Astrocyte (in vitro differentiated cells and primary cell): ENCODE results near the gene ARHGAP12.

ENCODE experiments used
- EZH2 ChIP-seq: IDR thresholded peaks from 2 replicates; pipeline ENCODE4 v1.6.1; 2012; ENCODE audit warnings: mild to moderate bottlenecking, low read length, inconsistent platforms; ENCODE audit not compliant: insufficient read depth
- TF ChIP-seq, protein P1 (sequence below): IDR thresholded peaks from 2 replicates; pipeline ENCODE4 v1.5.1; 2011; ENCODE audit warnings: low read depth, mild to moderate bottlenecking, inconsistent platforms, low read length, moderate library complexity; ENCODE audit not compliant: insufficient read depth

DNA sequence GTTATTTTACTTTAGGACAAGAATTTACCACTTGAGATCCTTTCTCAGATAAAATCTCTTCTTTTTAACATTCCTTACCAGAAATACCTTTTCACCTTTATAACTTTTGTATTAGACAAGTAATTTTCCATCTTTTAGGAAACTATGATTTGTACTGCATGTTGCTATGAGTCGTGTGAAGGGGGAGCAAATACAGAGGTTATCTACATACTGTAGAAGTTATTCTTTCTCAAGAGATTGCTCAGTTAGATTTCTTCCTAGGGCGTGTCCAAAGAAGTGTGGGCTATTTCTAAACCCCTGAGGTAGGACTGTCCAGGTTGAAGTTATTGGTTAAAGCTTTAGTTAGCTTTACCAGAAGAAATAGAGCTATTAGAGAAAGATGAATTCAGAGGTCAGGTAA is 30.2 kb upstream of the ARHGAP12 start:
- TF ChIP-seq, protein P1, sequence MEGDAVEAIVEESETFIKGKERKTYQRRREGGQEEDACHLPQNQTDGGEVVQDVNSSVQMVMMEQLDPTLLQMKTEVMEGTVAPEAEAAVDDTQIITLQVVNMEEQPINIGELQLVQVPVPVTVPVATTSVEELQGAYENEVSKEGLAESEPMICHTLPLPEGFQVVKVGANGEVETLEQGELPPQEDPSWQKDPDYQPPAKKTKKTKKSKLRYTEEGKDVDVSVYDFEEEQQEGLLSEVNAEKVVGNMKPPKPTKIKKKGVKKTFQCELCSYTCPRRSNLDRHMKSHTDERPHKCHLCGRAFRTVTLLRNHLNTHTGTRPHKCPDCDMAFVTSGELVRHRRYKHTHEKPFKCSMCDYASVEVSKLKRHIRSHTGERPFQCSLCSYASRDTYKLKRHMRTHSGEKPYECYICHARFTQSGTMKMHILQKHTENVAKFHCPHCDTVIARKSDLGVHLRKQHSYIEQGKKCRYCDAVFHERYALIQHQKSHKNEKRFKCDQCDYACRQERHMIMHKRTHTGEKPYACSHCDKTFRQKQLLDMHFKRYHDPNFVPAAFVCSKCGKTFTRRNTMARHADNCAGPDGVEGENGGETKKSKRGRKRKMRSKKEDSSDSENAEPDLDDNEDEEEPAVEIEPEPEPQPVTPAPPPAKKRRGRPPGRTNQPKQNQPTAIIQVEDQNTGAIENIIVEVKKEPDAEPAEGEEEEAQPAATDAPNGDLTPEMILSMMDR, result no peak
- no peak for TF ChIP-seq EZH2
